Esophagus muscularis mucosa (tissue), 4 donors: ENCODE measurements around the gene PTPRU. TPM values are rescaled to one million over a fixed set of nuclear protein-coding genes. Genes with fewer than 3 reads are reported as not detected.

Experiments used
- DNase-seq: peaks from one replicate; pipeline ENCODE4 v3.0.0-alpha.2; 2017; ENCODE audit errors: extremely low spot score
- H3K27ac ChIP-seq, 4 donors: fragments of 200-600 bp; sonication (generic); replicated peaks in 1 of 4; 1 replicate in 3 of 4; 2 replicates in 1 of 4; pipeline ENCODE4 v1.5.1; 2016 to 2019; ENCODE audit warnings: mild to moderate bottlenecking in 1 of 4
- H3K27me3 ChIP-seq, 4 donors: fragments of 200-600 bp; sonication (generic); one replicate each; pipeline versions ENCODE4 v1.5.1 to v1.6.0; 2016 to 2019
- H3K36me3 ChIP-seq, 4 donors: fragments of 200-600 bp; sonication (generic); one replicate each; pipeline ENCODE4 v1.5.1; 2016 to 2019
- H3K4me1 ChIP-seq, 4 donors: fragments of 200-600 bp; sonication (generic); one replicate each; pipeline ENCODE4 v1.5.1; 2016 to 2019
- H3K4me3 ChIP-seq, 4 donors: fragments of 200-600 bp; sonication (generic); 1 replicate in 2 of 4; 2 replicates in 2 of 4; pipeline ENCODE4 v1.5.1; 2016 to 2019; ENCODE audit warnings: mild to moderate bottlenecking in 4 of 4, moderate library complexity in 1 of 4
- H3K9me3 ChIP-seq, 4 donors: fragments of 200-600 bp; sonication (generic); 1 replicate in 3 of 4; 2 replicates in 1 of 4; pipeline ENCODE4 v1.5.1; 2016 to 2019
- EP300 ChIP-seq: sonication (generic); formaldehyde crosslinking; IDR thresholded peaks from one replicate; pipeline ENCODE4 v1.6.1; 2017; ENCODE audit warnings: antibody characterized with exemption
- POLR2A ChIP-seq: fragments of 450-650 bp; IDR thresholded peaks from one replicate; pipeline ENCODE4 v1.6.1; 2017; ENCODE audit warnings: antibody characterized with exemption, moderate library complexity, mild to moderate bottlenecking, low read depth
- POLR2AphosphoS5 ChIP-seq, 2 donors: sonication (generic); formaldehyde crosslinking; IDR thresholded peaks; one replicate each; pipeline ENCODE4 v1.6.1; 2017; ENCODE audit warnings: antibody characterized with exemption in 2 of 2
- WGBS: methylation state at CpG from one replicate; pipeline ENCODE4 v1.1.5; 2018; 5-methylcytosine and 5-hydroxymethylcytosine counted together
- intact Hi-C: fragments of 100-400 bp; cut with DNase I; formaldehyde crosslinking; loops from one replicate; pipeline ENCODE4 v1.15.1; 2023
- total RNA-seq, 4 donors: library from RNA; depleted of rRNA; stranded (reverse); fragments of >200 nt; gene quantifications; one replicate each; pipeline versions ENCODE4 v1.1.0 to v1.2.1, GENCODE V29; 2016
- TF ChIP-seq, protein P1 (sequence below), 3 experiments: fragments of 200-600 bp in 2 of 3; fragments of 450-650 bp in 1 of 3; sonication (generic) in 2 of 3; IDR thresholded peaks; one replicate each; pipeline ENCODE4 v1.5.1; 2017 to 2019; ENCODE audit warnings: antibody characterized with exemption in 3 of 3, mild to moderate bottlenecking in 2 of 3, moderate library complexity in 1 of 3

The PTPRU gene
- total RNA-seq, 4 donors from 2014 or later = 19.5 to 32.7 (median 27.5) TPM

DNA sequence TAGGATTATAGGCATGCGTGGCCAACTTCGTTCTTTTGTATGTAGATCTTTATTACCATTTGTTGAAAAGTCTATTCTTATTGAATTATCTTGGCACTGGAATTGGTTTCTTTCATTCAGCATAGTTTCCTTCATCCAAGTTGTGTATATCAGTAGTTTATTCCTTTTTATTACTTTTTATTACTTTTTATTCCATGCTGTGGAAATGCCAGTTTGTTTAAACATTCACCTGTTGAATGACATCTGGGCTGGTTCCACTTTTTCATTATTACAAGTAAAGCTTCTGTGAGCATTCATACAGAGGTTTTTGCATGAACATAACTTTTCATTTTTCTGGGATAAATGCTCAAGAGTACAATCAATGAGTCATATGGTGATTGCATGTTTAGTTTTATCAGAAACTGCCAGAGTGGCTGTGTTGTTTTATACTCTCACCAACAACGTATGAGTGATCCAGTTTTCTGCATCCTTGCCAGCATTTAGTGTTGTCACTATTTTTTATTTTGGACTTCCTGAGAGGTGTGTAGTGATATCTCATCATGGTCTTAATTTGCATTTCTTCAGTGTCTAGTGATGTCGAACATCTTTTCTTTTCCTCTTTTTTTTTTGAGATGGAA is 28.6 kb downstream of the PTPRU start:
- intact Hi-C loops = no loop called here
- no peak overlapping the region for H3K27ac ChIP-seq
- no peak for DNase-seq
- 86% methylated on average over 4 of the region's 4 CpGs for WGBS
- peaks cover 3 to 11% (median 7%) of the 10 kb centered on the region in 4 donors for H3K4me1 ChIP-seq
- no peaks in the 10 kb centered on the region for H3K9me3 ChIP-seq
- TF ChIP-seq, protein P1, sequence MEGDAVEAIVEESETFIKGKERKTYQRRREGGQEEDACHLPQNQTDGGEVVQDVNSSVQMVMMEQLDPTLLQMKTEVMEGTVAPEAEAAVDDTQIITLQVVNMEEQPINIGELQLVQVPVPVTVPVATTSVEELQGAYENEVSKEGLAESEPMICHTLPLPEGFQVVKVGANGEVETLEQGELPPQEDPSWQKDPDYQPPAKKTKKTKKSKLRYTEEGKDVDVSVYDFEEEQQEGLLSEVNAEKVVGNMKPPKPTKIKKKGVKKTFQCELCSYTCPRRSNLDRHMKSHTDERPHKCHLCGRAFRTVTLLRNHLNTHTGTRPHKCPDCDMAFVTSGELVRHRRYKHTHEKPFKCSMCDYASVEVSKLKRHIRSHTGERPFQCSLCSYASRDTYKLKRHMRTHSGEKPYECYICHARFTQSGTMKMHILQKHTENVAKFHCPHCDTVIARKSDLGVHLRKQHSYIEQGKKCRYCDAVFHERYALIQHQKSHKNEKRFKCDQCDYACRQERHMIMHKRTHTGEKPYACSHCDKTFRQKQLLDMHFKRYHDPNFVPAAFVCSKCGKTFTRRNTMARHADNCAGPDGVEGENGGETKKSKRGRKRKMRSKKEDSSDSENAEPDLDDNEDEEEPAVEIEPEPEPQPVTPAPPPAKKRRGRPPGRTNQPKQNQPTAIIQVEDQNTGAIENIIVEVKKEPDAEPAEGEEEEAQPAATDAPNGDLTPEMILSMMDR (IDR thresholded peaks at IDR 0.05) = no peak
- TF ChIP-seq POLR2AphosphoS5 (IDR thresholded peaks at IDR 0.05) = no peak
- TF ChIP-seq POLR2A = no peak
- no peak for TF ChIP-seq EP300
- H3K27me3 ChIP-seq = peaks cover 0 to 11% (median 0%) of the 10 kb centered on the region in 4 donors
- no peaks in the 10 kb centered on the region for H3K36me3 ChIP-seq
- no peak overlapping the region for H3K4me3 ChIP-seq

DNA sequence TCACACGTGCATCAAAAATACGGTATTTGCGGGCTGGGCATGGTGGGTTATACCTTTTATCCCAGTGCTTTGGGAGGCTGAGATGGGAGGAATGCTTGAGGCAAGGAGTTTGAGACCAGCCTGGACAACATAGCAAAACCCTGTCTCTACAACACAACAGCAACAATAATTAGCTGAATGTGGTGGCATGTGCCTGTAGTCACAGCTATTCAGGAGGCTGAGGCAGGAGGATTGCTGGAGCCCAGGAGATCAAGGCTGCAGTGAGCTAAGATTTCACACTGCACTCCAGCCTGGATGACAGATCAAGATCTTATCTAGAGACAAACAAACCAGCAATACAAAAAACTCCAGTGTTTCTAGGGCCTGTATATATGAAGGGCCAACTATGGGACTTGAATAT is 30.6 kb downstream of the PTPRU start:
- TF ChIP-seq POLR2AphosphoS5 (IDR thresholded peaks at IDR 0.05) = no peak
- TF ChIP-seq, protein P1 (IDR thresholded peaks at IDR 0.05) = no peak
- TF ChIP-seq EP300 = no peak
- no peak for TF ChIP-seq POLR2A
- 95% methylated on average over 3 of the region's 3 CpGs for WGBS
- no peaks in the 10 kb centered on the region for H3K9me3 ChIP-seq
- no peak overlapping the region for H3K4me3 ChIP-seq
- intact Hi-C loops = no loop called here
- no peak for DNase-seq
- no peak overlapping the region for H3K27ac ChIP-seq
- H3K27me3 ChIP-seq = no peaks in the 10 kb centered on the region
- no peaks in the 10 kb centered on the region for H3K36me3 ChIP-seq
- peaks cover 8 to 12% (median 10%) of the 10 kb centered on the region in 4 donors for H3K4me1 ChIP-seq

DNA sequence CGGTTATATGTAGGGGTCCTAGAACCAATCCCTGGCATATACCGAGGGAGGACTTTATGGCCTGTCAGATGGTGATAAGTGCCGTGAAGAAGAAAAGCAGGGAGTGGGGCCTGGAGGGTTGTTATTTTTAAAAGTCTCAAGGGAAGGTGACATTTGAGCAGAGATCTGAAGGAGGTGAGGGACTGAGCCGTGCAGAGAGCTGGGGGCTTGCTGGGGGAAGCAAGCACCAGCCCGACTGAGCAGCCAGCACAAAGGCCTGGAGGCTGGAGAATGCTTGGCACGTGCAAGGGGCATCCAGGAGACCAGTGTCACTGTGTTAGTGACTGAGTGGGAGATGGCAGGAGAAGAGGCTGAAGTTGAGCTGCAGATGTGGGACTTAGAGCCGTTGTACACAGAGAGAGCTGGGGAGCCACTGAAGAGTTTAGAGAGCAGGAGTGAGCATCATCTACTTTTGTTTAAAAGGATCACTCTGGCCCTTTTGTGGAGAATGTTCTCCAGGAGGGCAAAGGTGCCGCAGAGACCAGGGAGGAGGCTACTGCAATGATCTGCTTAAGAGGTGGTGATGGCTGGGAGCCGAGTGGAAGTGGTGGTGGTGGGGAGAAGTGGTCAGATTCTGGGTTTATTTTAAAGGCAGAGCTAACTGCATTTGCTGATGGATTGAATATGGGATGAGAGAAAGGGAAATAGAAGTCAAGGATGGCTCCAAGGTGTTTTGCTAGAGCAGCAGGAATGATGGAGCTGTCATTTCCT is 31.2 kb downstream of the PTPRU start:
- intact Hi-C loops = no loop called here
- WGBS = 83% methylated on average over 9 of the region's 9 CpGs
- H3K4me3 ChIP-seq = no peak overlapping the region
- TF ChIP-seq, protein P1 (IDR thresholded peaks at IDR 0.05) = no peak
- TF ChIP-seq POLR2A (no peak), EP300 (no peak), POLR2AphosphoS5 (IDR thresholded peaks at IDR 0.05) (no peak)
- no peaks in the 10 kb centered on the region for H3K9me3 ChIP-seq
- H3K36me3 ChIP-seq = no peaks in the 10 kb centered on the region
- no peaks in the 10 kb centered on the region for H3K27me3 ChIP-seq
- DNase-seq = no peak
- no peak overlapping the region for H3K27ac ChIP-seq
- peaks cover 11 to 18% (median 16%) of the 10 kb centered on the region in 4 donors for H3K4me1 ChIP-seq

DNA sequence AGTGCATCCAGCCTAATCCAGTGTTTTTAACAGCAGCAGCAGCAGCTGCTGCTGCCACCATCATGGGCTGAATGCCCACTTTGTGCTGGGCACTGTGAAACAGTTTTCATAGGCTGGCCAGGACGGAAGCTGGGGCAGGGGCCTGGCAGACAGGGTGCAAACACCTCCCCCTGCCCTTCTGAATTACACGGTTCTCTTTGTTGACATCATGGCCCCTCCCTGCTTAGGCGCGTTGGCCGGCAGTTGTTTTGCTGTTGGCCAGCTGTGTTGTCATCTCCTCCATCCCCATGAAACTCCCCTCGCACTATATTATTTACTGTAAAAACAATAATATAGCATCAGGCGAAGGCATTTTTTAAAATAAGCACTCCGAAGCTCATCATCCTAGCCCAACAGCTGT is 33.1 kb downstream of the PTPRU start:
- H3K4me1 ChIP-seq = peaks cover 11 to 18% (median 17%) of the 10 kb centered on the region in 4 donors
- TF ChIP-seq POLR2A (no peak), EP300 (no peak), POLR2AphosphoS5 (IDR thresholded peaks at IDR 0.05) (no peak)
- TF ChIP-seq, protein P1 (IDR thresholded peaks at IDR 0.05) = no peak
- 58% methylated on average over 8 of the region's 8 CpGs for WGBS
- no peaks in the 10 kb centered on the region for H3K27me3 ChIP-seq
- no peak overlapping the region for H3K4me3 ChIP-seq
- H3K36me3 ChIP-seq = no peaks in the 10 kb centered on the region
- no peaks in the 10 kb centered on the region for H3K9me3 ChIP-seq
- H3K27ac ChIP-seq = no peak overlapping the region
- intact Hi-C loops = no loop called here
- DNase-seq = no peak
